HuH-7 (cell line): ENCODE data around the gene CGB1.
"Not testable (repeated sequence)": the region's sequence is repeated elsewhere in the genome, so short reads cannot be mapped to it uniquely, and the experiment has no call there.

ENCODE experiments used
- DNase-seq: peaks from one replicate; pipeline ENCODE4 v3.0.0; 2011; ENCODE audit warnings: low spot score

The CGB1 gene

GRCh38 chr19:49020931-49021895 is 15.5 kb downstream of the CGB1 start:
- no peak for DNase-seq

- DNase-seq, result no peak
These were observed 16.4 kb downstream of the CGB1 start for GRCh38 chr19:49020342-49020741.

DNA sequence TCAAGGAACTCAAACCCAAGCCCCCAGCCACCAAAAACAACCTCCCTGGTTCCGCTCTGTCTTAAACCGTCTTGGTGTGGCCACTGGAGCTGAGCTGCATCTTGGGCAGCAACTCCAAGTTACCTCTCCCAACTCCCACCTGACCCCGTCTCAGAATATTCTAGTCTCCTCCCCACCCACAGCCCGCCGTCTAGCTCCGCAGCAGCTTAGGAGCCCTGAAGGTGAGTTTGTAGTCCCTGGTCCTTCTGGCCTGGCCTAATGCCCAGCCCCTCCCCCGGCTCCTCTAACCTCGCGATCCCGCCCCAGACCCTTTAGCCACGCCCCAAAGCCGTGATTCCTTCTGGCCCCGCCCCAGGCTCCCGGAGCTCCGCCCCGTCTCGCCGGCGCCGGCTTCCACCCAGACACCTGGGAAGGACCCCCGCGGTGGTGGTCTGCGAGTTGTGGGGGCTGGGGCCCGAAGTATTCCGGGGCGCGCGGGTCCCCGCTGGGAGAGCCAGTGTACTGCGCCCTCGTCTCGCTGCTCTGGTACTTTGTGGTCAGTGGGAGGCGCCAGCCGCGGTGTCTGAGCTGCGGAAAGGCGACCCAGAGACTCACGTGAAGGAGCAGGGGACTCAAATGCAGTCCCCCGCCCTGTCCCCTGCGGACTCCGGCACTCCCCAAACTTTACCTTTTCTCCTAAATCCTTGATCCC is 17.3 kb downstream of the CGB1 start:
- peak; percentile 94 for DNase-seq

- not testable (repeated sequence) for DNase-seq
These were observed 18.1 kb downstream of the CGB1 start for GRCh38 chr19:49018388-49019241.

DNA sequence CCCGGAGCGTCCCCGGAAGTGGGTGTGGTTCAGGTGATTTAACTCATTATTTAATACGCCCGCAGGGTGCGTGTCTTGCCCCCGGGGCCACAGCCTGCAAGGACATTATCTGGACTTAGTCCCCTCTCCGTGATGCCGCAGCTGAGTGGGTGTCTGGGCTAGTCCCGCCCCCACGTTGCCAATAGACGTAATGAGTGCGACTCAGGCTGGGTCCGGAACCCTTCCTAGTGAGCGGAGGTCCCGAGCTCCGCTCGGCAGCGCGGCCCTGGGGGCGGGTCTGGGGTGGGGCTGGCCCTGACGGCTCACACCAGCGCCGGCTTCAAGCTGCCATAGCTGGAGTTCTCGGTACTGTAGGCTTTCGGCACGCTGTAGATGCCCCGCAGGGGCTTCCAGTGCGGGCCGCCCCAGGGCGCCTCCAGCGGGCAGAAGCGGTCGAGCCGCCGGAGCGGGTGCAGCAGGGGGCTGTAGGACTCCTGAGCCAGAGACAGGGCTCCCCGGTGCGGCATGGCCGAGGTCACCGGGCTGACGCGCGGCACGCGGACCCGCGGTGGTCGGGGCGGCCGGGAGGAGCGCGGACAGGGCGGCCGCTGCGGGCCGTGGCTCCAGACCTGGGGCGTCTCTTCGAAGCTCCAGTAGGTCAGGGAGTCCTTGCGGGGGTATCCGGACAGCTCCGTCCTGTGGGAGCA is 18.9 kb downstream of the CGB1 start:
- DNase-seq, result peak; percentile 86

DNA sequence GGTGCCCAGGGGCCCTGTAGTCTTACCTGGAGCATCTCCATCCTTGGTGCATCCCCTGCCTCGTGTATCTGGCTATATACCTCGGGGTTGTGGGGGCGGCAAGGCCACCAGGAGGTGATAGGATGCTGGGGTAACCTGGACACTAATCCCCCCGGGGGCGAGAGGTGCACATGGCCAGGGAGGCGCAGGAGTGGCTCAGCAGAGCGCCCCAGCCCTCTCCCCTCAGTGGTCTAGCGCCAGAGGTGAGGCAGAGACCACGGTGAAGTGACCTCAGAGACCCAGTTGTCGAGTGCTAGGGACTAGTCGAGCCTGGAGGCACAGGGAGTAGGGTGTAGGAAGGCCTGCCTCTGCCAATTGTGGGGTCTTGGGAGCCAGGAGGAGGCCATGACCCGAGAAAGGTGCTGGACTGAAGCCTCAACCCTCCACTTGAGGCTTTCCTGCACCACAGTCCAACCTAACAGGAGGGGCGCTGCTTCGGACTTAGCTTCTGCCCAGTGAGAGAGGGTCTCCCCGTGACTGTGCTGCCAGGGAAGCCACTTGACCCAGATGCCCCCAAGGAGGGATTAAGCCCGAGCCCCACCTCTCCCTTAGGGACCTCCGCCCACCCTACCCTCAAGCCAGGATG is 19.5 kb downstream of the CGB1 start, which contains the start of gene LHB:
LHB (minus strand) TSS at position 51 of the 625 bp plus-strand sequence; CDS start at position 41, 10 bp downstream.
- DNase-seq, result no peak

DNA sequence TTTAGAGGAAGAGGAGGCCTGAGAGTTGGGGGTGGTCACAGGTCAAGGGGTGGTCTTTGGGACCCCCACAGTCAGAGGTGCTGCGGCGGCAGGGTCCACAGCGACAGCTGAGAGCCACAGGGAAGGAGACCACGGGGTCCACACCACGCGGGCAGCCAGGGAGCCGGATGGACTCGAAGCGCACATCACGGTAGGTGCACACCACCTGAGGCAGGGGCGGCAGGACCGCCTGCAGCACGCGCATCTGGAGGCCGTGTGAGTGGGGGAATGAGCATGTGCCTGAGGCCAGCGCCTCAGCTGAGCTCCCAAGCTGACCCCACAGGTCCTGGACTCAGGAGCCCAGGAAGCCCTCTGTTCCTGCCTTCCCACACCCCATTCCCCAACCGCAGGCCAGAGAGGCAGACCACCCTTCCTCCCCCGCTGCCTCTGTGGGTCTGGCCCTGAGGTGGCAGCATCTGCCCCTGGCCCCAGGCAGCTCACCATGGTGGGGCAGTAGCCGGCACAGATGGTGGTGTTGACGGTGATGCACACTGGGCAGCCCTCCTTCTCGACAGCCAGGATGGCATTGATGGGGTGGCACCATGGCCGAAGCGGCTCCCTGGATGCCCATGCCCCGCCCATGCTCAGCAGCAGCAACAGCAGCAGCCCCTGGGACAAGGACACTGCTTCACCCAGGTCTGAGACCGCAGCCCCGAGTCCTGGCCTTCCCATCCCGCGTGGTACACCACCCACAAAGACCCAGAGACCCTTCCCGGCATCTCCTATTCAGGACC is 20.4 kb downstream of the CGB1 start:
- DNase-seq, result no peak

GRCh38 chr19:49014870-49015255 is 21.8 kb downstream of the CGB1 start:
- no peak for DNase-seq

DNA sequence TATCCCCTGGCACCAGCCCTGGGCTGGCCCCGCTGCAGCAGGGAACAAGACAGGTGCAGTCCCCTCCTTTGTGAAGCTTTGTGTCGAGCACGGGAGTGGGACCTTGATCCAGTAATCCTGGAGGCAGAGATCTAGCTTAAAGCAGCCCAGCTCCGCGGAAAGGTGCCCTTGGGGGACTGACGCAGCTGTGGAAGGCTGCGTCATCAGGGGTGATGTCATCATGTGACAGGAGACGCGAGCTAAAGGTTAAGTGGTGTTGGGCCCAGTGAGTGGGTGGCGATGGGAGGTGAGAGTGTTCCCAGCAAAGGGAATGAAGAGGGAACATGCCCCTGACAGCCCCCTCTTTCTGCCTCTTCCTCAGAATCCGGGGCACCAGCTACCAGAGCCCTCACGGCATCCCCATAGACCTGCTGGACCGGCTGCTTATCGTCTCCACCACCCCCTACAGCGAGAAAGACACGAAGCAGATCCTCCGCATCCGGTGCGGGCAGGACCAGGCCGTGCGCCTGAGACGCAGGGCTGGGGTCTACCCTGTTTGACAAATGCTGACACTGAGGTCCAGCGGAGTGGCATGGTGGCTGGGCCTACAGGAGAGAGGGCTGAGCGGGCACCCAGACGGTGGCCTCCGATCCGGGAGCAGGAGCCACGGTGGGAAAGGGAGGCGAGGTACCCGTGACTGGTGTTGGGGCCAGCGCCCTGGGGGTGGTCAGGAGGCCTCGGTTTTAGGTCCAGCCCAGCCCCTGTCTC is 22.4 kb downstream of the CGB1 start:
- no peak for DNase-seq

GRCh38 chr19:49011194-49011593 is 25.5 kb downstream of the CGB1 start:
- no peak for DNase-seq

DNA sequence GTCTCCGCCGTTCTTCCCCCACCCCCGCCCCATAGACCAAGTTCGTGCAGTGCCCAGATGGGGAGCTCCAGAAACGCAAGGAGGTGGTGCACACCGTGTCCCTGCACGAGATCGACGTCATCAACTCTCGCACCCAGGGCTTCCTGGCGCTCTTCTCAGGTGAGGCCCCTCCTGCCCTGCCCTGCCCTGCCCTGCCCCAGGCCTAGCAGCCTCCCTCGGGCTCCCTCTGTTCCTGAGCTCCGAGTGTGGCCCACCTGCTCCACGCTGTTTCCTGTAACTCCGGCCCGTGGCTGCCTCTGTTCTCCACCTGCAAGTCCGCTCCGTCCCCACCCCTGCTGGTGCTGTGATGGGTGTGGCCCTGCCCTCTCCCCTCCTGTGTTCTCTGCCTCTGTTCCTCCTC is 26.2 kb downstream of the CGB1 start:
- DNase-seq, result no peak

- no peak for DNase-seq
These were observed 26.9 kb downstream of the CGB1 start for GRCh38 chr19:49009828-49010227.

DNA sequence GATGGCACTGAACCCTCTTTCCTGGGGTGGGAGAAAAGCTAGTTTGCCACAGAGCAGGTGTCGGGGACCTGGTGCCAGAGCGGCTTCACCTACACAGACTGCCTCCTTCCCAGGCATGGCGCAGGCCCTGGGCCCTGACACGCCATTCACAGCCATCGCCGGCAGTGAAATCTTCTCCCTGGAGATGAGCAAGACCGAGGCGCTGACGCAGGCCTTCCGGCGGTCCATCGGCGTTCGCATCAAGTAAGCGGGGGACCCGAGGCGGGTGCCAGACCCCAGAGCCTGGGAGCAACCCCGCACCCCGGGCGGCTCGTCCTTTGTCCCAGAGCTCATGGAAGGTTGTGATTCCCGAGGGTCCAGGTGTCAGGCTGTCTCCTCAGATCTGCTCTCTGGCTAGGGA is 29.8 kb downstream of the CGB1 start:
- no peak for DNase-seq

DNA sequence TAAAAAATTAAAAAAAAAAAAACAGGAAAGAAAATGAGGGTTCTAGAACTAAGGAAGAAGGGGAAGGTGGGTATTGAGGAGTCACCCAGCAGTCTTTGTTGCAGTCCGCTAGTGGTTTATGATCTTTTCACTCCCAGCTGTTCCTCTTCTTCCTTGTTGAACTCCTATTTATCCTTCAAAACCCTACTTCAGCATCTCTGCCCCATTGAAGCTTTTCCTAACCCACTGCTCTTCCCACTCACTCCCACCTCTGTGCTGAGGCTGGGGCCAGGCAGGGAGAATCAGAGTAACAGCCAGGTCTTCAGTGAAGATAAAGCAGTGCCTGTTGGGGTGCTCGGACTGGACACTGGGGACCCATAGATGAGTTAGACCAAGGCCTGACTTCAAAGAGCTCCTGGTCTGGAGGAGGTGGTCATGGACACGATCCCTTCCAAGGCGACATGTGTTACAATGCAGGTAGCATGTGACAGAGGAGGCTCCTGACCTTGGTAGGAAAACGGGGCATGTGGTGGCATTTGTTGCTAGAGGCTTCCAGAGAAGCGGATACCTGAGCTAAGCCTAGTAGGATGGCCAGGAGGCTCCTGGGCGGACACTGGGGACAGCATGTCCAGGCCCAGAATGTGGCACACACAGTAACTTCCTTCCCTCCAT is 31.6 kb downstream of the CGB1 start:
- no peak for DNase-seq

GRCh38 chr19:49004133-49004532 is 32.6 kb downstream of the CGB1 start:
- DNase-seq, result no peak

GRCh38 chr19:48999481-49000325 is 37.0 kb downstream of the CGB1 start:
- DNase-seq, result peak; percentile 85

- DNase-seq, result peak; percentile 83
These were observed 38.7 kb downstream of the CGB1 start for GRCh38 chr19:48997972-48998371.

- DNase-seq, result no peak
These were observed 42.7 kb downstream of the CGB1 start for GRCh38 chr19:48994035-48994386.
